DOHH2 (cell line): Measurements from ENCODE around the gene CXorf51B.

Source experiments
- CTCF ChIP-seq: fragments of 200-600 bp; sonication (generic); IDR thresholded peaks from one replicate; pipeline ENCODE4 v1.5.1; 2014; ENCODE audit warnings: antibody characterized with exemption, mild to moderate bottlenecking, low read depth, low read length; ENCODE audit not compliant: poor library complexity, severe bottlenecking
- EZH2phosphoT487 ChIP-seq: fragments of 200-600 bp; sonication (generic); IDR thresholded peaks from 2 replicates; pipeline ENCODE4 v1.6.1; 2017; ENCODE audit warnings: borderline replicate concordance, mild to moderate bottlenecking, antibody characterized with exemption, low read length, moderate library complexity, mixed read lengths

GRCh38 chrX:146854281-146854680, 44.7 kb downstream of the CXorf51B start:
- no peak for TF ChIP-seq CTCF
- TF ChIP-seq EZH2phosphoT487 = no peak
